ENCODE data around the gene RNF38. TPM values are rescaled to one million over a fixed set of nuclear protein-coding genes. Genes with fewer than 3 reads are reported as not detected.
"Not testable (repeated sequence)": the region's sequence is repeated elsewhere in the genome, so short reads cannot be mapped to it uniquely, and the experiment has no call there.

The RNF38 gene
- total RNA-seq, 4 donors from 2014 or later: 36.9 to 61.4 (median 41.9) TPM

- H3K4me1 ChIP-seq: no peaks in the 10 kb centered on the region
- no peaks in the 10 kb centered on the region for H3K36me3 ChIP-seq
- no peak for TF ChIP-seq POLR2A (IDR thresholded peaks at IDR 0.05)
- TF ChIP-seq, protein P1, sequence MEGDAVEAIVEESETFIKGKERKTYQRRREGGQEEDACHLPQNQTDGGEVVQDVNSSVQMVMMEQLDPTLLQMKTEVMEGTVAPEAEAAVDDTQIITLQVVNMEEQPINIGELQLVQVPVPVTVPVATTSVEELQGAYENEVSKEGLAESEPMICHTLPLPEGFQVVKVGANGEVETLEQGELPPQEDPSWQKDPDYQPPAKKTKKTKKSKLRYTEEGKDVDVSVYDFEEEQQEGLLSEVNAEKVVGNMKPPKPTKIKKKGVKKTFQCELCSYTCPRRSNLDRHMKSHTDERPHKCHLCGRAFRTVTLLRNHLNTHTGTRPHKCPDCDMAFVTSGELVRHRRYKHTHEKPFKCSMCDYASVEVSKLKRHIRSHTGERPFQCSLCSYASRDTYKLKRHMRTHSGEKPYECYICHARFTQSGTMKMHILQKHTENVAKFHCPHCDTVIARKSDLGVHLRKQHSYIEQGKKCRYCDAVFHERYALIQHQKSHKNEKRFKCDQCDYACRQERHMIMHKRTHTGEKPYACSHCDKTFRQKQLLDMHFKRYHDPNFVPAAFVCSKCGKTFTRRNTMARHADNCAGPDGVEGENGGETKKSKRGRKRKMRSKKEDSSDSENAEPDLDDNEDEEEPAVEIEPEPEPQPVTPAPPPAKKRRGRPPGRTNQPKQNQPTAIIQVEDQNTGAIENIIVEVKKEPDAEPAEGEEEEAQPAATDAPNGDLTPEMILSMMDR (IDR thresholded peaks at IDR 0.05): no peak
- no peak for DNase-seq
- no peak overlapping the region for H3K4me3 ChIP-seq (replicated peaks in 1 of 3)
- H3K27ac ChIP-seq: no peak overlapping the region
- intact Hi-C loops (cut with DNase I): no loop called here
- 91 to 93% methylated on average over 24 of the region's 24 CpGs for WGBS, 2 donors
- no peaks in the 10 kb centered on the region for H3K27me3 ChIP-seq
- no peaks in the 10 kb centered on the region for H3K9me3 ChIP-seq
These were observed 74.8 kb downstream of the RNF38 start for GRCh38 chr9:36325081-36325828.

DNA sequence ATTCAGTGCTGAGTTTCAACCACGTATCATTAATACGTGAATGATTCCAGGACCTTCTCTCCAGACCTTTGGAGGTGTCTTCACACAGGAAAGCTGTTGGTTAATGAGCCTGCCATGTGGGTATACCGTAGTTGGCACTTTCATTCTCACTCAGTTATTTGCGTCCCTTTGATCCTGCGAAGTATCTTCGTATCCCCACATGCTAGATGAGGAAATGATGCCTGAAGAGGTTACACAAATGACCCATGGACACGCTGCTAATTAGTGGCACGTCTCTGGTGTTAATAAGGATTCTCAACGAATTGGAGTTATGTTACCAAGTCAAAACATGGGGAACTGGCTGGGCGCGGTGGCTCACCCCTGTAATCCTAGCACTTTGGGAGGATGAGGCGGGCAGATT is 76.1 kb downstream of the RNF38 start:
- H3K9me3 ChIP-seq: no peaks in the 10 kb centered on the region
- H3K36me3 ChIP-seq: no peaks in the 10 kb centered on the region
- intact Hi-C loops (cut with DNase I): no loop called here
- no peaks in the 10 kb centered on the region for H3K4me1 ChIP-seq
- H3K4me3 ChIP-seq (replicated peaks in 1 of 3): no peak overlapping the region
- WGBS, 2 donors: 91 to 93% methylated on average over 12 of the region's 12 CpGs
- no peaks in the 10 kb centered on the region for H3K27me3 ChIP-seq
- no peak for TF ChIP-seq POLR2A (IDR thresholded peaks at IDR 0.05)
- TF ChIP-seq, protein P1 (IDR thresholded peaks at IDR 0.05): no peak
- no peak for DNase-seq
- no peak overlapping the region for H3K27ac ChIP-seq

GRCh38 chr9:36322462-36322861 is 77.6 kb downstream of the RNF38 start:
- Histone ChIP-seq H3K27ac (no peak overlapping the region), H3K9me3 (no peaks in the 10 kb centered on the region), H3K4me3 (replicated peaks in 1 of 3) (no peak overlapping the region), H3K36me3 (no peaks in the 10 kb centered on the region), H3K4me1 (no peaks in the 10 kb centered on the region), H3K27me3 (no peaks in the 10 kb centered on the region)
- TF ChIP-seq, protein P1 (IDR thresholded peaks at IDR 0.05): no peak
- no peak for TF ChIP-seq POLR2A (IDR thresholded peaks at IDR 0.05)
- intact Hi-C loops (cut with DNase I): no loop called here
- 59 to 60% methylated on average over 3 of the region's 3 CpGs for WGBS, 2 donors
- DNase-seq: no peak

DNA sequence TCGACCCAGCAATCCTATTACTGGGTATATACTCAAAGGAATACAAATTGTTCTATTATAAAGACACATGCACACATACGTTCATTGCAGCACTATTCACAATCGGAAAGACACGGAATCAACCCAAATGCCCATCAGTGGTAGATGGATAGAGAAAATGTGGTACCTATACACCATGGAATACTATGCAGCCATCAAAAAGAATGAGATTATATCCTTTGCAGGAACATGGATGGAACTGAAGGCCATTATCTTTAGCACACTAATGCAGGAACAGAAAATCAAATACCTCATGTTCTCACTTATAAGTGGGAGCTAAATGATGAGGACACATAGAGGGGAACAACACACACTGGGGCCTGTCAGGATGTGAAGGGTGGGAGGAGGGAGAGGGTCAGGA is 78.2 kb downstream of the RNF38 start:
- intact Hi-C loops (cut with DNase I); H3K27ac ChIP-seq; H3K4me3 ChIP-seq (replicated peaks in 1 of 3); H3K36me3 ChIP-seq; H3K4me1 ChIP-seq; H3K27me3 ChIP-seq; H3K9me3 ChIP-seq; DNase-seq: not testable (repeated sequence)
- 86 to 90% methylated on average over 4 of the region's 4 CpGs for WGBS, 2 donors

GRCh38 chr9:36320466-36320865 is 79.6 kb downstream of the RNF38 start:
- WGBS, 2 donors: 80 to 89% methylated on average over 4 to 5 of the region's 5 CpGs
- Histone ChIP-seq H3K4me1 (no peaks in the 10 kb centered on the region), H3K9me3 (no peaks in the 10 kb centered on the region), H3K36me3 (no peaks in the 10 kb centered on the region), H3K27me3 (no peaks in the 10 kb centered on the region), H3K4me3 (replicated peaks in 1 of 3) (no peak overlapping the region), H3K27ac (no peak overlapping the region)
- TF ChIP-seq POLR2A (IDR thresholded peaks at IDR 0.05): no peak
- TF ChIP-seq, protein P1 (IDR thresholded peaks at IDR 0.05): no peak
- no peak for DNase-seq
- intact Hi-C loops (cut with DNase I): no loop called here
